Measurements from ENCODE around the gene RSAD2. TPM values are rescaled to one million over a fixed set of nuclear protein-coding genes. Genes with fewer than 3 reads are reported as not detected.

Gene RSAD2
- polyA plus RNA-seq, 1 donor from 2014 or later, result 1.2 TPM

GRCh38 chr2:6881516-6881915, 3.9 kb downstream of the RSAD2 start:
- Histone ChIP-seq H2AFZ (ENCODE audit: low read depth, low read length) (no peak overlapping the region), H3K4me3 (ENCODE audit: low read length) (no peak overlapping the region), H4K20me1 (ENCODE audit: insufficient read depth) (no peaks in the 10 kb centered on the region), H3K27me3 (ENCODE audit: insufficient read depth, low read depth, low read length) (no peaks in the 10 kb centered on the region), H3K79me2 (replicated peaks; ENCODE audit: insufficient read depth, low read length) (no peaks in the 10 kb centered on the region), H3K9ac (ENCODE audit: low read length) (no peak overlapping the region), H3K4me2 (ENCODE audit: low read length) (no peak overlapping the region), H3K9me2 (ENCODE audit: insufficient read depth, low read length) (no peaks in the 10 kb centered on the region), H3K36me3 (ENCODE audit: insufficient read depth, low read length) (no peaks in the 10 kb centered on the region), H3K9me3 (ENCODE audit: low read length) (no peaks in the 10 kb centered on the region), H3K27ac (ENCODE audit: low read length) (no peak overlapping the region), H3F3A (ENCODE audit: insufficient read depth, low read length, poor library complexity, severe bottlenecking) (no peaks in the 10 kb centered on the region)
- TF ChIP-seq EP300 (conservative IDR thresholded peaks at IDR 0.05; ENCODE audit: poor library complexity, severe bottlenecking) (no peak), MXI1 (conservative IDR thresholded peaks at IDR 0.05; ENCODE audit: poor library complexity, severe bottlenecking) (no peak), CTCF (IDR thresholded peaks at IDR 0.05; ENCODE audit: poor library complexity, severe bottlenecking) (no peak), SMC3 (conservative IDR thresholded peaks at IDR 0.05; ENCODE audit: poor library complexity) (no peak), POLR2AphosphoS5 (IDR thresholded peaks at IDR 0.05) (no peak), RAD21 (conservative IDR thresholded peaks at IDR 0.05) (no peak), TAF1 (IDR thresholded peaks at IDR 0.05; ENCODE audit: low read depth) (no peak), REST (IDR thresholded peaks at IDR 0.05; ENCODE audit: borderline replicate concordance) (no peak), EZH2 (IDR thresholded peaks at IDR 0.05; ENCODE audit: borderline replicate concordance, insufficient read depth, low read length, poor library complexity, severe bottlenecking) (no peak)

- Histone ChIP-seq H3K4me2 (ENCODE audit: low read length) (no peak overlapping the region), H3K9me3 (ENCODE audit: low read length) (no peaks in the 10 kb centered on the region), H3K36me3 (ENCODE audit: insufficient read depth, low read length) (no peaks in the 10 kb centered on the region), H3K9ac (ENCODE audit: low read length) (no peak overlapping the region), H4K20me1 (ENCODE audit: insufficient read depth) (no peaks in the 10 kb centered on the region), H3K4me3 (ENCODE audit: low read length) (no peak overlapping the region), H3K27ac (ENCODE audit: low read length) (no peak overlapping the region), H3K9me2 (ENCODE audit: insufficient read depth, low read length) (no peaks in the 10 kb centered on the region), H3F3A (ENCODE audit: insufficient read depth, low read length, poor library complexity, severe bottlenecking) (no peaks in the 10 kb centered on the region), H2AFZ (ENCODE audit: low read depth, low read length) (no peak overlapping the region), H3K27me3 (ENCODE audit: insufficient read depth, low read depth, low read length) (no peaks in the 10 kb centered on the region), H3K79me2 (replicated peaks; ENCODE audit: insufficient read depth, low read length) (no peaks in the 10 kb centered on the region)
- TF ChIP-seq REST (IDR thresholded peaks at IDR 0.05; ENCODE audit: borderline replicate concordance) (no peak), POLR2AphosphoS5 (IDR thresholded peaks at IDR 0.05) (peak; percentile 53), SMC3 (conservative IDR thresholded peaks at IDR 0.05; ENCODE audit: poor library complexity) (no peak)
These were observed 6.0 kb downstream of the RSAD2 start for GRCh38 chr2:6883448-6884122.

All from neural cell (in vitro differentiated cells).